Measurements from ENCODE around the gene LAPTM5. TPM values are rescaled to one million over a fixed set of nuclear protein-coding genes. Genes with fewer than 3 reads are reported as not detected.

Gene LAPTM5
- total and polyA plus RNA-seq, 2 of the 13 experiments (the other 11 are each of a cell fraction or from before 2014, with no cell fraction given), result 0.41 to 0.86 TPM

DNA sequence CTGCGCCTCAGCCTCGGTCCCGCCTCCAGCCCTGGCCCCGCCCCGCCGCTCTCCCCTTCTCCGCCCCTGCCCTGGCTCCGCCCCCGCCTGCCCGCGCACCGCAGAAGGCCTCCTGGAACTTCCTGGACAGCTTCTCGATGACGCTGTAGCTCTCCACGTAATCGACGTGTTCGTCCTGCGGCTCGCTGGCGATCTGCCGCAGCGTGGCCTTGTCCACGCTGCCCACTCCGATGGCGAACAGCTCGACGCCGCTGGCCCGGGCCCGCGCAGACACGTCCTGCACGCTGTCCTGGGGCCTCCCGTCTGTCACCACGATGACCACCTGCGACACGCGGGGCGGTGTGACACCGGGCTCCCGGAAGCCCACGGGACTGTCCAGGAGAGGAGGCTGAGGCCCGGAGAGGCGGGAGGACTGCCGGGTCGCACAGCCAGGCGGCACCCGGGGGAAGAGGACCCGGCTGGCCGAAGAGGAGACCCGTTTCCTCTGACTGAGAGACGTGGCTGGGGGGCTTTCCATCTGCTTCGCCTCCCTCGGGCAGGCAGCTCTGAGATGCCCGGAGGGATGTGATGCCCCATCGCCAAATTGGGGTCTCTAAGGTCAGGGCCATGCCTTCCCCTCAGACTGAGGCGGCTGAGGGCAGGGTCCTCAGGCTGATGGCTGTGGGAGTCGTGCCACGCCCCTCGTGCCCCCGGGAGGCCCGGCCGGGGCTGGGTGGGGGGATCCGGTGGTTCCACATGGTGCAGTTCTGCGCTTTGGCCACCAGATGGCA is 38.8 kb downstream of the LAPTM5 start (continued):
- no peak for TF ChIP-seq SRSF4 (IDR thresholded peaks at IDR 0.05; ENCODE audit: low read depth, low read length, poor library complexity, severe bottlenecking)
- TF ChIP-seq CREB1 (IDR thresholded peaks at IDR 0.05), result peak; percentile 78
- peak; percentile 80 for TF ChIP-seq CREB1 (CRISPR knock-in tag; IDR thresholded peaks at IDR 0.05)
- peak; percentile 80; the same call in 1 of the 2 replicates for TF ChIP-seq ZNF775 (CRISPR knock-in tag; IDR thresholded peaks at IDR 0.05; ENCODE audit: borderline replicate concordance)
- 0 out of 2 replicates have a peak, but pooled peaks have one; percentile 58 for TF ChIP-seq BRCA1 (CRISPR knock-in tag; IDR thresholded peaks at IDR 0.05)
- peak; percentile 88; the same call in 1 of the 2 replicates for TF ChIP-seq CREBL2 (CRISPR knock-in tag; IDR thresholded peaks at IDR 0.05; ENCODE audit: borderline replicate concordance)
- peak; percentile 84 for TF ChIP-seq ELF1 (CRISPR knock-in tag; IDR thresholded peaks at IDR 0.05)
- peak; percentile 44; the same call in 1 of the 3 replicates for TF ChIP-seq MXI1 (IDR thresholded peaks at IDR 0.05; ENCODE audit: borderline replicate concordance, low read depth, low read length)
- no peak; the same call in 1 of the 2 replicates for TF ChIP-seq ZNF780A (CRISPR knock-in tag; IDR thresholded peaks at IDR 0.05)
- TF ChIP-seq ZXDC (CRISPR knock-in tag; IDR thresholded peaks at IDR 0.05), result 0 out of 2 replicates have a peak, but pooled peaks have one; percentile 56
- TF ChIP-seq RFX1 (IDR thresholded peaks at IDR 0.05), result no peak
- peak; percentile 98 for TF ChIP-seq CTCF (CRISPR knock-in tag; IDR thresholded peaks at IDR 0.05)
- TF ChIP-seq CEBPG (CRISPR knock-in tag; IDR thresholded peaks at IDR 0.05), result no peak
- no peak for TF ChIP-seq NCOA1 (CRISPR knock-in tag; IDR thresholded peaks at IDR 0.05)
- no peak for TF ChIP-seq PRDM4 (CRISPR knock-in tag; IDR thresholded peaks at IDR 0.05; ENCODE audit: borderline replicate concordance)
- no peak for TF ChIP-seq RAD51 (IDR thresholded peaks at IDR 0.05; ENCODE audit: borderline replicate concordance)
- TF ChIP-seq ZNF576 (CRISPR knock-in tag; IDR thresholded peaks at IDR 0.05), result 0 out of 2 replicates have a peak, but pooled peaks have one; percentile 82
- TF ChIP-seq, protein P1, sequence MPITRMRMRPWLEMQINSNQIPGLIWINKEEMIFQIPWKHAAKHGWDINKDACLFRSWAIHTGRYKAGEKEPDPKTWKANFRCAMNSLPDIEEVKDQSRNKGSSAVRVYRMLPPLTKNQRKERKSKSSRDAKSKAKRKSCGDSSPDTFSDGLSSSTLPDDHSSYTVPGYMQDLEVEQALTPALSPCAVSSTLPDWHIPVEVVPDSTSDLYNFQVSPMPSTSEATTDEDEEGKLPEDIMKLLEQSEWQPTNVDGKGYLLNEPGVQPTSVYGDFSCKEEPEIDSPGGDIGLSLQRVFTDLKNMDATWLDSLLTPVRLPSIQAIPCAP (CRISPR knock-in tag; IDR thresholded peaks at IDR 0.05; ENCODE audit: low read depth), result no peak
- peak; percentile 86 for TF ChIP-seq ZNF605 (CRISPR knock-in tag; IDR thresholded peaks at IDR 0.05)
- no peak for TF ChIP-seq ZKSCAN5 (CRISPR knock-in tag; IDR thresholded peaks at IDR 0.05)

Data from HepG2 (cell line).